Measurements from ENCODE around the gene PIMREG.

The PIMREG gene

GRCh38 chr17:6497496-6498221 is 53.4 kb downstream of the PIMREG start:
- no peak for DNase-seq (ENCODE audit: low read depth in 2 of 3, low spot score in 2 of 3)

DNA sequence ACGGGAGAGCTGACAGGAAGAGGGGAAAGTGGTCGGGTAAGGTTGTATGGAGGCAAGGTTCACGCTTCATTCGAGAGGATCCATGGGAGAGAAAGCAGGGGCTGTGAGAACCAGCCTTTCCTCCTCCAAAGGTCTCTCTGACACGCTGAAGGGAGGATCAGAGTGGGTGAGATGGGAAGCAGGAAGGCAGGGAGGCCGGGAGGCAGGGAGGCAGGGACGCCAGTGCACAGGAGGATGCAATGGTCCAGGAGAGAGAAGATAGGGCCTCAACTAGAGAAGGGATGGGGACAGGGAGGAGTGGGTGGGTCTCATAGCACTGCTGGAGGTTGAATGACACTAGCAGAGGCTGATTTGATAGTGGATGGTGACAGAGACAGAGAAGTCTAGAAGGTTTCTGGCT is 54.1 kb downstream of the PIMREG start:
- DNase-seq (ENCODE audit: low read depth in 2 of 3, low spot score in 2 of 3) = no peak

DNA sequence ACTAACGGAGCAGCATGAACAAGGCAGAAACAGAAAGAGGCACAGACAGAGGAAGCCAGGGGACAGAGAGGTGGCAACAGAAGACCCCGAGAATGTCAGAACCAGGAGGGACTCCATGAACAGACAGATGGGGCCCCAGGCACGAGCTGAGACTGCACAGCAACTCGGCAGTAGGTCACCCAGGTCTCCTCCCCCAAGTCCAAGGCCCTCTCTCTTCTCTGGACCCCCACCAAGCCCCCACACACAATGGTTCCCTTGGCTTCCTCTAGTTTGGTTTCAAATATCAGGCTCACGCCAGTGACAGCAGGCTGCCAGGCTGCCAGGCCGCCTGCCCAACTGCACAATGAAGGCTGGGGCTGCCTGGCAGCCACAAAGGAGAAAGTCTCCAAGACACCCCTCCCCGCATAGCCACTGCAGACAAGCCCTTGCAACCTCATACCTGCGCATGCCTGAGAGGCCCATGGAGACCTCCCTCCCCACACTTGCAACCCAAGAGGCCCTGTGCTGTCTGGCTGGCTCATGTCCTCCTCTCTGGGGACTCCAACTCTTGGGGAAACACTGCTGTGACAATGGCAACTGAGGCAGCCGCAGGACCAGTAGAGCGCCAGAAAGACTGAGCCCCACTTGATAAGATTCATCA is 54.8 kb downstream of the PIMREG start:
- no peak for DNase-seq (ENCODE audit: low read depth in 2 of 3, low spot score in 2 of 3)

All from activated CD8-positive, alpha-beta memory T cell treated with anti-CD3 and anti-CD28 coated beads for 48 hours (primary cell).